ENCODE measurements around the gene PRSS33.

The PRSS33 gene

DNA sequence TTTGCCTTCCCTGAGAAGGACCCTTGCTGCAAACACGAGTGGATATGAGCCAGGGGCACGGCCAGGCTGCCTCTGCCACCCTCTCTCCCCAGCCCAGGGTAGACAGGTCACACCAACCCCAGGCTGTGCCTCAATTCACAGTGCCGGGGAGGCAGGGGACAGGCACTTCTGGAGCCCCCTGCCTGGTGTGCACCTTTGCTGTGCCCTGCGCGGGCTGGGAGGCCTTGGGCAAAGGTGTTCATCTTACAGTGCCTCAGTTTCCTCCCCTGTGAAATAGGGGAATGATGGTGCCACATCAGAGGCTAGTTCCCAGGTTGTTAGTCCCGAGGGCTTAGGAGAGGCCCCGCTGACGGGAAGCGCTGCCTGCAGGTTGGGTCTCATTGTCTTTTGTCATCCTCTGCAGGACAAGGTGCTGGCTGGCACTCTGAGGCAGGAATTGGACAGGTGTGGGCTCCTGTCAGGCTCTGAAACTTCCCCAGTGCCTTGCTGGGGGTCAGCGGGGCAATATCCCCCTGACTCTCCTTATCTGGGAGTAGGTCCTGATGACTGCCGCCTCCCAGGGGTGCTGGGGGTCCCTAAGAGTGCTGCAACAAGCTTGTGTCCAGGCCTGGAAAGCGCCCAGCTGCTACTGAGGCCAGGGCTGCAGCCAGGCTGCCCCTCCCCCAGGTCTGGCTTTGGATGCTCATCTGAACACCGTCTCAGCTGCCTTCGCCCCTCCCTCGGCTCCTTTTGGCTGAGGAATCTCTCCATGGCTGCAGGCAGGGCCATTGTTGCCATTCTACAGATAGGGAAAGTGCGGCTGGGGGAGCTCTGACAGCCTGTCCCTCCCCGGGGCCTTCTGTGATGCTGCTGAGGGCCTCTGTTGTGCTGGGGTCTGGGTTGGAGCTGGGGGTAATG lies 32.8 kb upstream of the PRSS33 start:
- no peak overlapping the region for H3K9ac ChIP-seq
- H3K79me2 ChIP-seq: no peaks in the 10 kb centered on the region
- H3K9me3 ChIP-seq (ENCODE audit: control insufficient read depth, low read length): no peaks in the 10 kb centered on the region
- no peak overlapping the region for H3K27ac ChIP-seq
- H3K27me3 ChIP-seq (ENCODE audit: control insufficient read depth, insufficient read depth, low read length): no peaks in the 10 kb centered on the region
- H2AFZ ChIP-seq: no peak overlapping the region
- no peaks in the 10 kb centered on the region for H3K36me3 ChIP-seq (ENCODE audit: control insufficient read depth, insufficient read depth, low read length)
- H3K4me3 ChIP-seq (ENCODE audit: low read depth, low read length): no peak overlapping the region
- no peak overlapping the region for H3K4me2 ChIP-seq (ENCODE audit: low read length)
- TF ChIP-seq CTCF (IDR thresholded peaks at IDR 0.05): no peak
- no peaks in the 10 kb centered on the region for H3K4me1 ChIP-seq

DNA sequence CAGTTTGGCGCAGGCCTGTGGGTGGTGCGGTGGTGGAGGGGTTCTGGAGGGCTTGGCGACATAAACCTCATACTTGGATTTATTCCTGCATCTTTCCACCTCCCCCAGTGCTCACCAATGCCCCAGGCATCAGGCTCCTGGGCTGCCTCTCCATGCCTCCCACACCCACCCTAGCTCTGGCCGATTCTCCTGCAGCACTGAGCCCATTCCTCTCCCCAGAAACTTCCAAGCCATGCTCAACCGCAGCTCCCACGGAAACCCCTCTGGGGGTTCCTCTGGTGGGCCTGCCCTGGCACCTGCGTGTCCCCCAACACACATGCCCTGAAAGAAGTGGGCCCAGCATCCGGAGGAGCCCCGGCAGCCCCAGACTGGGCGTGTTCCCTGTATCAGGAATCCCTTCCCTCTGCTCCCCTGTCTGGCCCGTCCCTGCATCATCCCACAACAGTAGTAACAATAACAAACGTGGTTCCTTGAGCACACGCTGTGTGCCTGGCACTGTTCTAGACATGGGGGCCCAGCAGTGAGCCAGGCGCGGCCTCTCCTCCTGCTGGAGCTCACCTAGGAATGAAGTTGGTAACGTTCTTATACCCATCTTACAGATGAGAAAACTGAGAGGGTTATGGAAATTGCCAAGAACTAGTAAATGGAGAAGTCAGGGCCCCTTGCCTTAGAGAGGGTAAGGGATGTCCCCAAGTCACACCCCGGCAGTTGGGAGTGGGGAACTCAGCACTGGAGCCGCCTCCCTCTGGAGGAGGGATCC lies 32.0 kb upstream of the PRSS33 start:
- Histone ChIP-seq H3K9ac (no peak overlapping the region), H3K27me3 (ENCODE audit: control insufficient read depth, insufficient read depth, low read length) (no peaks in the 10 kb centered on the region), H3K4me1 (no peaks in the 10 kb centered on the region), H3K9me3 (ENCODE audit: control insufficient read depth, low read length) (no peaks in the 10 kb centered on the region), H3K36me3 (ENCODE audit: control insufficient read depth, insufficient read depth, low read length) (no peaks in the 10 kb centered on the region), H3K4me2 (ENCODE audit: low read length) (no peak overlapping the region), H3K79me2 (no peaks in the 10 kb centered on the region), H3K27ac (no peak overlapping the region), H3K4me3 (ENCODE audit: low read depth, low read length) (no peak overlapping the region), H2AFZ (no peak overlapping the region)
- TF ChIP-seq CTCF (IDR thresholded peaks at IDR 0.05): no peak

DNA sequence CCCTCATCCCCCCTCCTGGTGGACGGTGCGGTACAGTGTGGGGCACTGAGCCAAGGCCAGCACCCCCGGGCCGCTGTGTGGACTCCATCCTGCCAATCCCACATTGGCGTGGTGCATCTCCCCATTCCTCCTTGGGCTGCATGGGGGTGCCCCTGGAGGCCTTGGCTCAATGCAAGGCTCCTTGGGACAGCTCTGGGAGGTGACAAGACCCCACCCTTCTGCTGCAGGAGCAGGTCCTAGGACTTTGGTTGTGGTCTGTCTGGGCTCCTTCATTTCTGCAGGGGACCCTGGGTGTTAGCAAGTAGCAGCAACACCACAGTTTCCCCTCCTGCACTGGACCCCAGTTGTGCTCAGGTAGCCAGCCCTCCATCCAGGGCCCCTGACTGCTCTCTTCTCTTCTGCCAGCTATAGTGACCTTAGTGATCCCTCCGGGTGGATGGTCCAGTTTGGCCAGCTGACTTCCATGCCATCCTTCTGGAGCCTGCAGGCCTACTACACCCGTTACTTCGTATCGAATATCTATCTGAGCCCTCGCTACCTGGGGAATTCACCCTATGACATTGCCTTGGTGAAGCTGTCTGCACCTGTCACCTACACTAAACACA lies 31.0 kb upstream of the PRSS33 start:
- Histone ChIP-seq H3K4me2 (ENCODE audit: low read length) (no peak overlapping the region), H3K79me2 (no peaks in the 10 kb centered on the region), H3K9me3 (ENCODE audit: control insufficient read depth, low read length) (no peaks in the 10 kb centered on the region), H3K4me1 (no peaks in the 10 kb centered on the region), H3K27me3 (ENCODE audit: control insufficient read depth, insufficient read depth, low read length) (no peaks in the 10 kb centered on the region), H3K36me3 (ENCODE audit: control insufficient read depth, insufficient read depth, low read length) (no peaks in the 10 kb centered on the region), H3K9ac (no peak overlapping the region), H2AFZ (no peak overlapping the region), H3K27ac (no peak overlapping the region), H3K4me3 (ENCODE audit: low read depth, low read length) (no peak overlapping the region)
- TF ChIP-seq CTCF (IDR thresholded peaks at IDR 0.05): no peak

DNA sequence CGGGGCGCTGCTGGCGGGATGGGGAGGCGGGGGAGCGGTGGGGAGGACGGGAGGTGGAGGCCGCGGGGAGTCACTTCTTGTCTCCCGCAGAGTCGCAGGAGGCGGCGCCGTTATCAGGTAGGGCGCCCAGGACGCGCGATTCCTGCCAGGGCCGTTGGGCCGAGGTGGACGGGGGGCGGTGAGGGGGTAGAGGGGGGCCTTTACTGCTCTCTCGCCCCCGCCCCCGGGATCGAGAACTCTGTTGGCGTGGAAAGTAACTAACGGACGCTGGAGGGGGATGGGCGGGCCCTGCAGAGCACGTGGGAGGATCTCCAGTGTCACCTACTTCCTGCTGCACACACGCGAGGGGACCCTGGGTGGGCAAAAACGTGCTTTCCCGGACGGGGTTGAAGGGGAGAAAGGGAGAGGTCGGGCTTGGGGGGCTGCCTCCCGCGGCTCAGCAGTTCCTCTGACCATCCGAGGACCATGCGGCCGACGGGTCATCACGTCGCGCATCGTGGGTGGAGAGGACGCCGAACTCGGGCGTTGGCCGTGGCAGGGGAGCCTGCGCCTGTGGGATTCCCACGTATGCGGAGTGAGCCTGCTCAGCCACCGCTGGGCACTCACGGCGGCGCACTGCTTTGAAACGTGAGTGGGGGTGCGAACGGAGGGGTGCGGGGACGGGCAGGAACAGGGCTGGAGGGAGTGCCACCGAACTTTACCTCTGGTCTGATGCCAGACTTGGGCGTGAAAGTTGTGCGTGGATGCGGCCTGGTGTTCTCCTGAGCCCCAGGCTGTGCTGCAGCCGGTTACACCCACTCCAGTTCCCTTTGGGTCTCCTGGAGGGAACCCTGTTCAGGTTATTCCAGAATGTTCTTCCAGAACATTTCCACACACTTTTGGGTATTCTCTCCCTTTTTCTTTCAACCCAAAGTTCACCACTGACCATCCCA lies 30.2 kb upstream of the PRSS33 start:
- no peak for TF ChIP-seq CTCF (IDR thresholded peaks at IDR 0.05)
- H3K36me3 ChIP-seq (ENCODE audit: control insufficient read depth, insufficient read depth, low read length): no peaks in the 10 kb centered on the region
- H3K4me1 ChIP-seq: no peaks in the 10 kb centered on the region
- H3K9ac ChIP-seq: no peak overlapping the region
- no peak overlapping the region for H2AFZ ChIP-seq
- no peaks in the 10 kb centered on the region for H3K79me2 ChIP-seq
- H3K27me3 ChIP-seq (ENCODE audit: control insufficient read depth, insufficient read depth, low read length): no peaks in the 10 kb centered on the region
- no peak overlapping the region for H3K4me3 ChIP-seq (ENCODE audit: low read depth, low read length)
- H3K9me3 ChIP-seq (ENCODE audit: control insufficient read depth, low read length): no peaks in the 10 kb centered on the region
- H3K4me2 ChIP-seq (ENCODE audit: low read length): no peak overlapping the region
- H3K27ac ChIP-seq: no peak overlapping the region

Data from parathyroid adenoma (tissue), 2 donors.